Natural killer cell (primary cell): Measurements from ENCODE around the gene DDRGK1. TPM values are rescaled to one million over a fixed set of nuclear protein-coding genes. Genes with fewer than 3 reads are reported as not detected.

Experiments used
- ATAC-seq, 3 donors: fragments of 150-1000 bp in 2 of 3; fragments of 200-7000 bp in 1 of 3; cut with Tn5 transposase; 1 replicate in 1 of 3; 2 replicates in 2 of 3; pipeline ENCODE4 v1.10.0; 2021; ENCODE audit warnings: mild to moderate bottlenecking in 2 of 3, moderate library complexity in 2 of 3
- DNase-seq, 2 donors: peaks; one replicate each; pipeline versions ENCODE4 v3.0.0 to v3.0.0-alpha.2; 2013 to 2021; ENCODE audit warnings: mixed read lengths in 1 of 2
- H3K27ac ChIP-seq: one replicate; pipeline ENCODE4 v1.5.1; 2013; ENCODE audit warnings: mild to moderate bottlenecking, low read length
- H3K27me3 ChIP-seq: one replicate; pipeline ENCODE4 v1.6.1; 2013; ENCODE audit warnings: low read length; ENCODE audit not compliant: control insufficient read depth, insufficient read depth
- H3K36me3 ChIP-seq: one replicate; pipeline ENCODE4 v1.6.1; 2013; ENCODE audit warnings: low read length; ENCODE audit not compliant: control insufficient read depth, insufficient read depth
- H3K4me1 ChIP-seq: one replicate; pipeline ENCODE4 v1.6.1; 2013; ENCODE audit warnings: low read length; ENCODE audit not compliant: control insufficient read depth, insufficient read depth
- H3K4me3 ChIP-seq: one replicate; pipeline ENCODE4 v1.5.1; 2013; ENCODE audit warnings: low read length
- H3K9me3 ChIP-seq: one replicate; pipeline ENCODE4 v1.6.1; 2013; ENCODE audit warnings: low read length; ENCODE audit not compliant: control insufficient read depth, insufficient read depth
- H3K27ac Mint-ChIP-seq, 2 donors: one replicate each; pipeline ENCODE4 v1.8.0; 2022; ENCODE audit warnings: mild to moderate bottlenecking in 2 of 2, mixed read lengths in 2 of 2, moderate library complexity in 1 of 2
- H3K27me3 Mint-ChIP-seq, 2 donors: one replicate each; pipeline ENCODE4 v1.8.0; 2022; ENCODE audit warnings: low read depth in 2 of 2, mixed read lengths in 2 of 2
- H3K36me3 Mint-ChIP-seq: one replicate; pipeline ENCODE4 v1.8.0; 2022; ENCODE audit warnings: mixed read lengths
- H3K4me1 Mint-ChIP-seq, 2 donors: one replicate each; pipeline ENCODE4 v1.8.0; 2022; ENCODE audit warnings: mixed read lengths in 2 of 2
- H3K4me3 Mint-ChIP-seq: one replicate; pipeline ENCODE4 v1.8.0; 2022; ENCODE audit warnings: mild to moderate bottlenecking, moderate library complexity, mixed read lengths
- H3K9me3 Mint-ChIP-seq, 2 donors: one replicate each; pipeline ENCODE4 v1.8.0; 2022; ENCODE audit warnings: mixed read lengths in 2 of 2
- CTCF ChIP-seq: fragments of 200-600 bp; IDR thresholded peaks from one replicate; pipeline ENCODE4 v1.8.0; 2022; ENCODE audit warnings: antibody characterized with exemption
- WGBS: methylation state at CpG from one replicate; pipeline ENCODE4 v1.1.7; 2013; ENCODE audit warnings: missing lambda C conversion rate; ENCODE audit not compliant: insufficient coverage; 5-methylcytosine and 5-hydroxymethylcytosine counted together
- intact Hi-C: fragments of 100-400 bp; cut with micrococcal nuclease; formaldehyde crosslinking; loops from one replicate; pipeline ENCODE4 v1.14.2; 2022
- total RNA-seq, 4 donors: library from RNA; stranded (reverse); fragments of 120-200 nt in 1 of 4; gene quantifications; one replicate each; pipeline versions ENCODE4 v1.2.3 to v1.2.4, GENCODE V29; 2013 to 2022

DDRGK1 gene
- total RNA-seq, 3 donors from 2014 or later (not counting 1 experiment from before 2014, with no cell fraction given), result 47.8 to 52.6 (median 52.4) TPM

DNA sequence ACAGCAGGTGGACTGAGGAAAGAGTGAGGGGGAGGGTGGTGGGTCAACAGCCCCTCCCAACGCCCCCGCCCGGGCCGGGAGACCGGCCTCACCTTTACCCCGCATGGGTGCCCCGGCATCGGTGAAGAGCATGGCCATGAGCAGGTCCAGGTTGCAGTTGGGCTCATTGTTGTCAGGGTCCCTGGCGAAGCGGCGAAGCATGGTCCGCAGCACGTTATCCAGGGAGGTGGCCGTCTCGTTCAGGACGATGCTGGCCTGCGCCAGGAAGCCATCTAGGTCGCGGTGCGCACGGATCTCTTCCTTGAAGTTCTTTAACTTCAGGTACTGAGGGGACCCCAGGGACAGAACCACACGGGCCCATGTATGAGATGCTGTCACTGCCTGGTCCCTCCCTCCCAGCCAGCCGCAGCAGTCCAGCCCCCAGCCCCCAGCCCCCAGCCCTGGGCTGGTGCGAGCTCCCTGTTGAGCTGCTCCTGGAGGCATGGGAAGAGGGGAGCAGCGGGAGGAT lies 29.6 kb upstream of the DDRGK1 start:
- H3K36me3 ChIP-seq, result no peaks in the 10 kb centered on the region
- Mint-ChIP-seq H3K27ac (no peak overlapping the region), H3K27me3 (peaks cover 18 to 31% of the 10 kb centered on the region in 2 donors), H3K9me3 (no peaks in the 10 kb centered on the region), H3K4me1 (peaks cover 0 to 5% of the 10 kb centered on the region in 2 donors), H3K36me3 (no peaks in the 10 kb centered on the region), H3K4me3 (no peak overlapping the region)
- intact Hi-C loops, result no loop called here
- H3K9me3 ChIP-seq, result no peaks in the 10 kb centered on the region
- 93% methylated on average over 25 of the region's 25 CpGs for WGBS
- no peak for TF ChIP-seq CTCF
- no peak for DNase-seq
- no peak overlapping the region for H3K4me3 ChIP-seq
- no peak overlapping the region for H3K27ac ChIP-seq
- H3K27me3 ChIP-seq, result peaks cover 17% of the 10 kb centered on the region
- peaks cover 12% of the 10 kb centered on the region for H3K4me1 ChIP-seq
- ATAC-seq, result no peak

DNA sequence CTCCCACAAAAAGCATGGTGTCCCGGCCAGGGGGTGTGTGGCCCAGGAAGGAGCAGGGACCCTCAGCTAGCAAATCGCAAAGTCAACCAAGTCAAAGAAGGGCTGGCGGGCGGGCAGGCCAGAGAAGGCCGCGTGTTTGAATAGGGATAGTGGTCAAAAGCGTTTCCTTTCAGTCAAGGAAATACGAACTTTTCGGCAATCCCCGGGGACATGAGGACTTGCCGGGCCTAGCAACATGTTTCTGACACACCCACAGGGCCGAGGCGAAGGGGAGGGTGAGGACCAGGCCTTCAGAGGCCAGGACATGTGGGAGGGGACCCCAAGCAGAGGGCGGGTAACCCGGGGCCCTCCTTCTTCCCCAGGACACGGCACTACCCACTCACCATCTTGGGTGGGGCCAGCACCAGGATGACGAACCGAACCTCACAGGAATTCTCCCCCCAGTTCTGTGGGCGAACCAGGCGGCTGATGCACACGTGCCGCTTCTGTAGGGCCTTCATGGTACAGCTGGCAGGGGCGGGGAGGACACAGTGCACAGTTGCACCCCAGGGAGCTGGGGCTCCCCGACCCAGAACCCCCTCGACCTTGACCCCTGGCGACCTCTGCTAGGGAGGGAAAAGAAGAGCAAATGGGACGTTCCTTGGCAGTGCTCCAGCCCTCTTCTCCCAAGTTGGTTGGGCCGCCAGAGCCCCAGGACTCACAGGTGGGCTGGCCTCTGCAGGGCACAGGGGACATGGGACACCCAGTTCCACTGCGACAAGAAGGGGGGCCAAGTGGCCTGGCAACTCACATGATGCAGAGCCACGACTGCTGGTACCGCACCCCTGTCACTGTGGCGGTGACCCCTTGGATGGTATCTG lies 28.9 kb upstream of the DDRGK1 start:
- Mint-ChIP-seq H3K9me3 (no peaks in the 10 kb centered on the region), H3K27ac (no peak overlapping the region), H3K4me3 (no peak overlapping the region), H3K36me3 (no peaks in the 10 kb centered on the region), H3K4me1 (peaks cover 0 to 5% of the 10 kb centered on the region in 2 donors), H3K27me3 (peaks cover 18 to 29% of the 10 kb centered on the region in 2 donors)
- Histone ChIP-seq H3K27me3 (peaks cover 17% of the 10 kb centered on the region), H3K4me3 (no peak overlapping the region), H3K4me1 (peaks cover 10% of the 10 kb centered on the region), H3K27ac (no peak overlapping the region), H3K36me3 (no peaks in the 10 kb centered on the region), H3K9me3 (no peaks in the 10 kb centered on the region)
- intact Hi-C loops, result no loop called here
- WGBS, result 87% methylated on average over 32 of the region's 32 CpGs
- no peak for ATAC-seq
- DNase-seq, result no peak
- TF ChIP-seq CTCF, result no peak

GRCh38 chr20:3231889-3232588 lies 27.6 kb upstream of the DDRGK1 start:
- H3K4me1 ChIP-seq, result no peaks in the 10 kb centered on the region
- DNase-seq, result no peak
- H3K9me3 ChIP-seq, result no peaks in the 10 kb centered on the region
- H3K4me1 Mint-ChIP-seq, result no peaks in the 10 kb centered on the region
- no peak overlapping the region for H3K4me3 ChIP-seq
- H3K27me3 ChIP-seq, result peaks cover 6% of the 10 kb centered on the region
- no peaks in the 10 kb centered on the region for H3K36me3 Mint-ChIP-seq
- no peak for ATAC-seq
- 91% methylated on average over 15 of the region's 15 CpGs for WGBS
- H3K9me3 Mint-ChIP-seq, result no peaks in the 10 kb centered on the region
- H3K27ac ChIP-seq, result no peak overlapping the region
- peaks cover 14 to 18% of the 10 kb centered on the region in 2 donors for H3K27me3 Mint-ChIP-seq
- TF ChIP-seq CTCF, result no peak
- no peak overlapping the region for H3K27ac Mint-ChIP-seq
- intact Hi-C loops, result no loop called here
- H3K36me3 ChIP-seq, result no peaks in the 10 kb centered on the region
- H3K4me3 Mint-ChIP-seq, result no peak overlapping the region
